ENCODE data around the gene BYSL. TPM values are rescaled to one million over a fixed set of nuclear protein-coding genes. Genes with fewer than 3 reads are reported as not detected.

Gene BYSL
- total and polyA plus RNA-seq, 4 experiments from 2014 or later: 3.1 to 9.2 (median 6.1) TPM

DNA sequence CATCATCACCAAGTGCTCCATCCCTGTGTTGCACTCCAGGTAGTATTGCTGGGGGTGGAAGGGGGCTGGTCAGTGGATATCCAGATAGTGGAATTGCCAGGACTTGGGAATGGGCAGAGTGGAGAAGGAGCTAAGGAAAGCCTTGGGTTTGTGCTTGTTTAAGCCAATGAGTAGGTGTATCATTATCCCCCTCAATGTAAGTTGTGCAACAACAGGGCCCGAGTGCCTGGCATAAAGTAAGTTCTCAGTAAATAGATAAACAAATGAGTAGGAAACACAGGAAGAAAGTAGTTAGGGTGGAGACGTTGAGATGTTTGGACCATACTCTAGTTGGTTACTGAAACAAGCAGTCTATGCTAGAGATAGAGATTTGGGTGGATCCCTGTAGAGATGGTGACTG is 10.5 kb downstream of the BYSL start:
- H3K4me1 Mint-ChIP-seq: peaks cover 29 to 45% (median 36%) of the 10 kb centered on the region in 4 donors
- DNase-seq: no peak
- peaks cover 34% of the 10 kb centered on the region for H3K4me1 ChIP-seq (ENCODE audit: insufficient read depth, low read length)
- H3K27me3 Mint-ChIP-seq: no peaks in the 10 kb centered on the region
- ChIA-PET CTCF (ENCODE audit: partially characterized antibody) (interaction anchor here (2.1 kb wide), 1 partner anchor 10 kb away, joined by 17 read pairs; the partner anchor contains the start of genes BYSL and MED20), POLR2A (ENCODE audit: partially characterized antibody) (interaction anchor here (1.0 to 11.6 kb wide), 2 partner anchors 9 to 113 kb away, joined by 3 to 280 read pairs; partner anchors contain the start of gene TAF8)
- H3K9me3 Mint-ChIP-seq: no peaks in the 10 kb centered on the region
- no peak overlapping the region for H3K4me3 Mint-ChIP-seq
- H3K9me3 ChIP-seq (ENCODE audit: control insufficient read depth in 1 of 2, low read length in 2 of 2): no peaks in the 10 kb centered on the region
- H3K4me3 ChIP-seq (ENCODE audit: low read length in 2 of 2): no peak overlapping the region
- H3K27ac Mint-ChIP-seq: peak overlapping the region in 4 of 7 donors; percentile 11 to 81 (median 56)
- peaks cover 48 to 77% of the 10 kb centered on the region in 2 donors for H3K36me3 Mint-ChIP-seq
- H3K36me3 ChIP-seq (ENCODE audit: insufficient read depth, low read length): peaks cover 74% of the 10 kb centered on the region
- H3K27me3 ChIP-seq (ENCODE audit: insufficient read depth, low read length): no peaks in the 10 kb centered on the region
- H3K27ac ChIP-seq (ENCODE audit: low read depth, low read length): no peak overlapping the region
- intact Hi-C loops (cut with micrococcal nuclease): no loop called here

DNA sequence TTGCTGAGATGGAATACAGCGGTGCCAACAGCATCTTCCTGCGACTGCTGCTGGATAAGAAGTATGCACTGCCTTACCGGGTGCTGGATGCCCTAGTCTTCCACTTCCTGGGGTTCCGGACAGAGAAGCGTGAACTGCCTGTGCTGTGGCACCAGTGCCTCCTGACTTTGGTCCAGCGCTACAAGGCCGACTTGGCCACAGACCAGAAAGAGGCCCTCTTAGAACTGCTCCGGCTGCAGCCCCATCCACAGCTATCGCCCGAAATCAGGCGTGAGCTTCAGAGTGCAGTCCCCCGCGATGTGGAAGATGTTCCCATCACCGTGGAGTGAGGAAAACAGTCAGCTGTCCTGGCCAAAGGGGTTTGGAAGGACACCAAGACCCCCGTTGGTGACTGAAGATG is 11.1 kb downstream of the BYSL start:
- H3K27me3 Mint-ChIP-seq: no peaks in the 10 kb centered on the region
- H3K4me3 Mint-ChIP-seq: no peak overlapping the region
- peaks cover 40% of the 10 kb centered on the region for H3K4me1 ChIP-seq (ENCODE audit: insufficient read depth, low read length)
- H3K27ac ChIP-seq (ENCODE audit: low read depth, low read length): no peak overlapping the region
- H3K4me1 Mint-ChIP-seq: peaks cover 34 to 51% (median 39%) of the 10 kb centered on the region in 4 donors
- peak overlapping the region in 3 of 7 donors; percentile 39 to 80 (median 73) for H3K27ac Mint-ChIP-seq
- intact Hi-C loops (cut with micrococcal nuclease): no loop called here
- ChIA-PET CTCF (ENCODE audit: partially characterized antibody) (interaction anchor here (0.7 to 13.1 kb wide), 3 partner anchors 11 to 111 kb away, joined by 3 to 169 read pairs (median 5); partner anchors contain the start of genes BYSL and MED20), POLR2A (ENCODE audit: partially characterized antibody) (interaction anchor here (0.9 to 11.6 kb wide), 3 partner anchors 11 to 113 kb away, joined by 3 to 280 read pairs (median 4); partner anchors contain the start of genes BYSL, MED20 and TAF8)
- no peak for DNase-seq
- H3K9me3 ChIP-seq (ENCODE audit: control insufficient read depth in 1 of 2, low read length in 2 of 2): no peaks in the 10 kb centered on the region
- H3K4me3 ChIP-seq (ENCODE audit: low read length in 2 of 2): no peak overlapping the region
- H3K9me3 Mint-ChIP-seq: no peaks in the 10 kb centered on the region
- H3K27me3 ChIP-seq (ENCODE audit: insufficient read depth, low read length): no peaks in the 10 kb centered on the region
- peaks cover 75% of the 10 kb centered on the region for H3K36me3 ChIP-seq (ENCODE audit: insufficient read depth, low read length)
- peaks cover 48 to 77% of the 10 kb centered on the region in 2 donors for H3K36me3 Mint-ChIP-seq

DNA sequence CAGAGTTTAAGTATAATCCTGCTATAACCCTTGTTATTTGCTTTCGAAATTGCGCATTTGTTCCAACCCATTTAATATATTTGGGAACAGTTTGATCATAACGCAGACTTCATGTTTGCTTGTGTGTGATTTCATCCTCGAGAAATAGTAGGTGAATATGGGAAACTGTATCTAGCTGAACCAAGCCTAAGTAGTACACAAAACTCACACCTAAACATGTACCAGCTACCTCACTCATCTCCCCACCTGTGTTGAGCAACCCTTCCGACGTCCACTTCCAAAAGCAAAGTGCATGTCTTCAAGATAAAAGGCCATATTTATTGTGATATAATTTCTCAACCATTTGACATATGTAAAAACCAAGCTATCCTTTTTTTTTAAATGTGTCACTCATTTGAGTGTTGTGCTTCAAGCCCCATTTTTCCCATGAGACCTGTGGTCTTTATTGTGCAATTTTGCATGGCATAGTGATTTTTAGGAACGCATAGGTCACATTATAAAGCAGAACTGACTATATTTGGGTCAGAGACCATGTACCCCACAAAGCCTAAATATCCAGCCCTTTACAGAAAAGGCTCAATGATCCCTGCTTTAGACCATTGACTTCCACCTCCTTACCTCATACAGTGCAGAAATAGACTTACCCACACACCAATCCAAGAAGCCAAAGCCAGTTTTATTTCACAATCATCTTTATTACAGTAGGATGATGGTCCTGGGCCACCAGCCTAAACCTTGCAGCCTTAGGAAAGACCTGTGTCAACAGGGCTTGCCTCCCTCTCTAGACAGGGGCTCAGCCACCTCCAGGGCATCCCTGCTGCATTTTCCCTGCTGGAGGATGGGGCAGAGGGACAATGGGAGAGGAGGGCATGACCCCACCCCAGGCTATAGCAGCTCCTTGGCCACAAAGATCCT is 13.2 kb downstream of the BYSL start:
- Histone ChIP-seq H3K4me1 (ENCODE audit: insufficient read depth, low read length) (peaks cover 61% of the 10 kb centered on the region), H3K36me3 (ENCODE audit: insufficient read depth, low read length) (peaks cover 71% of the 10 kb centered on the region), H3K27ac (ENCODE audit: low read depth, low read length) (peak overlapping the region; percentile 8), H3K9me3 (ENCODE audit: control insufficient read depth in 1 of 2, low read length in 2 of 2) (no peaks in the 10 kb centered on the region), H3K4me3 (ENCODE audit: low read length in 2 of 2) (no peak overlapping the region), H3K27me3 (ENCODE audit: insufficient read depth, low read length) (no peaks in the 10 kb centered on the region)
- Mint-ChIP-seq H3K4me1 (peaks cover 51 to 66% (median 59%) of the 10 kb centered on the region in 4 donors), H3K27me3 (no peaks in the 10 kb centered on the region), H3K27ac (peak overlapping the region; percentile 45 to 91 (median 68)), H3K4me3 (peak overlapping the region in 5 of 8 donors; percentile 6 to 53 (median 29)), H3K9me3 (no peaks in the 10 kb centered on the region), H3K36me3 (peaks cover 43 to 68% of the 10 kb centered on the region in 2 donors)
- ChIA-PET CTCF (ENCODE audit: partially characterized antibody) (interaction anchor here (0.9 to 13.1 kb wide), 9 partner anchors 9 to 169 kb away, joined by 3 to 169 read pairs (median 4); partner anchors contain the start of genes BYSL and MED20), POLR2A (ENCODE audit: partially characterized antibody) (interaction anchor here (0.8 to 11.6 kb wide), 5 partner anchors 13 to 111 kb away, joined by 3 to 280 read pairs (median 5); partner anchors contain the start of genes BYSL, MED20 and TAF8)
- intact Hi-C loops (cut with micrococcal nuclease): loop anchor here (5.0 kb wide), 4 partner anchors 32 to 628 kb away; partner anchors contain the start of gene UBR2
- no peak for DNase-seq

DNA sequence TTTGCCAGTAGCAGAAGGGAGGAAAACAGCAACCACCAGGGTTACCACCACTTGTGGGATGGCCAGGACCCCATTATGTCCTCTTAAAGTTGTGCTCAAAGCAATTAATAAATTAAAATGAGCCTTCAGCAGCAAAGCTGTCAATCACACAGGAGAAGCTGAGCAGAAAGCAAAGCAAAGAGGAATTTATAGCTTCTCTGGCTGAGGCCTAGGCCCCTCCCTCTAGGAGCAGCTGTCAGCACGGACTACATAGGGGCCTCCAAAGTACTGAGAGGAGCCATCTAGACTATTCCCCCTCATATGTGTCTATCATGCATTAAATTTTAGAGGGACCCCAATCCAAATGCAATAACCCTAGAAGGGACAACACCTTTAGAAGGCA is 13.9 kb downstream of the BYSL start:
- Mint-ChIP-seq H3K27me3 (no peaks in the 10 kb centered on the region), H3K4me1 (peaks cover 56 to 73% (median 65%) of the 10 kb centered on the region in 4 donors), H3K9me3 (no peaks in the 10 kb centered on the region), H3K4me3 (peak overlapping the region in 5 of 8 donors; percentile 3 to 83 (median 48)), H3K36me3 (peaks cover 40 to 69% of the 10 kb centered on the region in 2 donors), H3K27ac (peak overlapping the region in 5 of 7 donors; percentile 53 to 96 (median 72))
- CTCF ChIA-PET (ENCODE audit: partially characterized antibody): interaction anchor here (0.9 to 13.1 kb wide), 10 partner anchors 8 to 233 kb away, joined by 3 to 169 read pairs (median 4); partner anchors contain the start of genes BYSL and MED20
- Histone ChIP-seq H3K4me3 (ENCODE audit: low read length in 2 of 2) (peak overlapping the region in 1 of 2 donors; percentile 56), H3K27me3 (ENCODE audit: insufficient read depth, low read length) (no peaks in the 10 kb centered on the region), H3K9me3 (ENCODE audit: control insufficient read depth in 1 of 2, low read length in 2 of 2) (no peaks in the 10 kb centered on the region), H3K27ac (ENCODE audit: low read depth, low read length) (peak overlapping the region; percentile 8), H3K4me1 (ENCODE audit: insufficient read depth, low read length) (peaks cover 68% of the 10 kb centered on the region), H3K36me3 (ENCODE audit: insufficient read depth, low read length) (peaks cover 65% of the 10 kb centered on the region)
- DNase-seq: no peak
- intact Hi-C loops (cut with micrococcal nuclease): loop anchor here (5.0 kb wide), 4 partner anchors 33 to 627 kb away; partner anchors contain the start of gene UBR2
- POLR2A ChIA-PET (ENCODE audit: partially characterized antibody): interaction anchor here (1.1 to 11.6 kb wide), 5 partner anchors 13 to 118 kb away, joined by 3 to 280 read pairs (median 5); partner anchors contain the start of genes BYSL, MED20 and TAF8

DNA sequence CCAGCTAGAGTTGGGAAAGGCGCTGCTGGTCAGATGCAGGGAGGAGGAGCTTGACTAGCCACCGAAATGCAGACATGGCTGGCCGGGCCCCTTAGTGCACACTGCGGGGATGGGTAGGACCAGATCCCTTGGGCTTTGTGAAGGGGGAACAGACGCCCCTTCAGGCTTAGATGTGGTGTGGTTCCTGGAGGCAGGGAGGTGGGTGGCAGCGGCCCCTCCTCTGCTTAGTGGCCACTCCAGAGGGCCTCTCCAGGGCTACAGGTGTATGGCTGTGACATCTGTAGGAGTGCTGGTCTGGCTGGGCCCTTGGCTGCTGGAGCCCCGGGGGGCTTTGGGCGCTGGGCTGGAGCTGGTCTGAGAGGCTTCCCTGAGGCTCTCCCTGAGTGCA is 14.4 kb downstream of the BYSL start:
- peak overlapping the region; percentile 58 for H3K27ac ChIP-seq (ENCODE audit: low read depth, low read length)
- Mint-ChIP-seq H3K9me3 (no peaks in the 10 kb centered on the region), H3K4me3 (peak overlapping the region; percentile 71 to 99 (median 88)), H3K4me1 (peaks cover 59 to 77% (median 69%) of the 10 kb centered on the region in 4 donors), H3K27ac (peak overlapping the region; percentile 86 to 96 (median 91)), H3K27me3 (no peaks in the 10 kb centered on the region), H3K36me3 (peaks cover 40 to 74% of the 10 kb centered on the region in 2 donors)
- H3K9me3 ChIP-seq (ENCODE audit: control insufficient read depth in 1 of 2, low read length in 2 of 2): no peaks in the 10 kb centered on the region
- CTCF ChIA-PET (ENCODE audit: partially characterized antibody): interaction anchor here (1.0 to 13.1 kb wide), 8 partner anchors 8 to 233 kb away, joined by 3 to 169 read pairs (median 6); partner anchors contain the start of genes BYSL, MED20 and TOMM6
- H3K36me3 ChIP-seq (ENCODE audit: insufficient read depth, low read length): peaks cover 62% of the 10 kb centered on the region
- intact Hi-C loops (cut with micrococcal nuclease): loop anchor here (1.0 to 5.0 kb wide), 7 partner anchors 14 to 627 kb away; partner anchors contain the start of genes BYSL, MED20 and UBR2
- POLR2A ChIA-PET (ENCODE audit: partially characterized antibody): interaction anchor here (0.5 to 11.6 kb wide), 6 partner anchors 14 to 118 kb away, joined by 3 to 280 read pairs (median 4); partner anchors contain the start of genes BYSL, MED20 and TAF8
- H3K4me3 ChIP-seq (ENCODE audit: low read length in 2 of 2): peak overlapping the region; percentile 55 to 56
- DNase-seq: no peak
- peaks cover 72% of the 10 kb centered on the region for H3K4me1 ChIP-seq (ENCODE audit: insufficient read depth, low read length)
- H3K27me3 ChIP-seq (ENCODE audit: insufficient read depth, low read length): no peaks in the 10 kb centered on the region

DNA sequence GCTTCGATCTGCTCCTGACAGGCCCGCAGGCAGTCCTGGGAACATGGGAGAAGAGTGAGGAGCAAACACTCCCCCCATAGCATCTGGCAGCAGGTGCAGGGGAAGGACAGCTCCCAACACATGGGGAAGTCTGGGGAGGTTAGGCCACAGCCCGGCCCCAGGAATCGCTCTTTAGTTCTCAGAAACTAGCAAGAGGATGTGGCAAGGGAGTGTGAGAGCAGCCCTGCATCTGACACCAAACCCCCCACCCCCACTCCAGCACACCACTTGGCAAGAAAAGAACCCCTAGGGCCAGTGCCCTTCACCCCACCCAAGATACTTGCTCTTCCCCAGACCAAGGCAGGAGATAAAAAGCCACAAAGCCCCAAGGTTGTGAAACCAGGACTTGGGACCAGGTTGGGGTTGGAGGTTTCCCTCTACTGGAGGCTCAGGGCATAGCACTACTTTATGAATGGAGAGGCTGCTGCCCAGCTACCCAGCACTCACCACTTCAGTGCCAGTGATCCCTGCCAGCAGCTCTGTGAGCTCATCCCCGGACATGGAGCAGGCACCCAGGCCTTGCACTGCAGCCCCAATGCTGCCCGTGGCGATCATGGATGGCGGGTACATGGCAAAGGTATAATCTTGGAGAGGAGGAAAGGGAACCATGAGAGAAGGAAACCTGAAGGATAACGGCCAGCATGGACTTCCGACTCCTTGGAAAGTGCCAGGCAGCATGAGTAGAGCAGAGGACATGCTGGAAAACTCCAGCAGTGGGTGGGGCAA is 15.0 kb downstream of the BYSL start:
- Mint-ChIP-seq H3K36me3 (peaks cover 34 to 71% of the 10 kb centered on the region in 2 donors), H3K4me3 (peak overlapping the region; percentile 71 to 99 (median 88)), H3K27me3 (no peaks in the 10 kb centered on the region), H3K9me3 (no peaks in the 10 kb centered on the region), H3K27ac (peak overlapping the region; percentile 86 to 96 (median 91)), H3K4me1 (peaks cover 57 to 78% (median 69%) of the 10 kb centered on the region in 4 donors)
- peaks cover 56% of the 10 kb centered on the region for H3K36me3 ChIP-seq (ENCODE audit: insufficient read depth, low read length)
- intact Hi-C loops (cut with micrococcal nuclease): loop anchor here (1.0 to 5.0 kb wide), 7 partner anchors 15 to 626 kb away; partner anchors contain the start of genes BYSL, MED20 and UBR2
- H3K27me3 ChIP-seq (ENCODE audit: insufficient read depth, low read length): no peaks in the 10 kb centered on the region
- no peaks in the 10 kb centered on the region for H3K9me3 ChIP-seq (ENCODE audit: control insufficient read depth in 1 of 2, low read length in 2 of 2)
- peak overlapping the region; percentile 55 to 56 for H3K4me3 ChIP-seq (ENCODE audit: low read length in 2 of 2)
- POLR2A ChIA-PET (ENCODE audit: partially characterized antibody): interaction anchor here (0.5 to 11.6 kb wide), 8 partner anchors 8 to 117 kb away, joined by 3 to 280 read pairs (median 4); partner anchors contain the start of genes BYSL, MED20 and TAF8
- peak; percentile 79 to 91 (median 83) for DNase-seq
- CTCF ChIA-PET (ENCODE audit: partially characterized antibody): interaction anchor here (0.9 to 13.1 kb wide), 12 partner anchors 9 to 232 kb away, joined by 3 to 169 read pairs (median 4); partner anchors contain the start of genes BYSL, MED20 and TOMM6
- peak overlapping the region; percentile 58 for H3K27ac ChIP-seq (ENCODE audit: low read depth, low read length)
- H3K4me1 ChIP-seq (ENCODE audit: insufficient read depth, low read length): peaks cover 72% of the 10 kb centered on the region

All from CD4-positive, alpha-beta memory T cell (primary cell).